NCI-H2081 treated with DMSO at 0.1 percent for 48 hours (cell line): ENCODE results near the gene PPP4R3A.
"Not testable (repeated sequence)": the region's sequence is repeated elsewhere in the genome, so short reads cannot be mapped to it uniquely, and the experiment has no call there.

Experiments
- DNase-seq: peaks from one replicate; lab custom pipeline; 2025; lab: John Stamatoyannopoulos, UW

PPP4R3A gene

DNA sequence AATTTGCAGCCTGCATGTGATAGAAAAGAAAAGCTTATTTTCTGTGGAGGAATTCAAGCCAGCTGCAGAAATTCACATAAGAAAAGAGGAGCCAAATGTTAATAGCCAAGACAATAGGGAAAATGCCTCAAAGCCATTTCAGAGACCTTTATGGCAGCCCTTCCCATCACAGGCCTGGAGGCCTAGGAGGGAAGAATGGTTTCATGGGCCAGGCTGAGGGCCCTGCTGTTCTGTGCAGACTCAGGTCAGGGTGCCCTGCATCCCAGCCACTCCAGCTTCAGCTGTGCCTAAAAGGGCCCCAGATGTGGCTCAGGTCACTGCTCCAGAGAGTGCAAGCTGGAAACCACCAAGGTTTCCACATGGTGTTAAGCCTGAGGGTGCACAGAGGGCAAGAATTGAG lies 71.3 kb downstream of the PPP4R3A start:
- no peak for DNase-seq

- not testable (repeated sequence) for DNase-seq
These were observed 73.8 kb downstream of the PPP4R3A start for GRCh38 chr14:91436266-91436665.

- DNase-seq, result no peak
These were observed 80.7 kb downstream of the PPP4R3A start for GRCh38 chr14:91429385-91429784.

- DNase-seq, result not testable (repeated sequence)
These were observed 81.2 kb downstream of the PPP4R3A start for GRCh38 chr14:91428931-91429330.

DNA sequence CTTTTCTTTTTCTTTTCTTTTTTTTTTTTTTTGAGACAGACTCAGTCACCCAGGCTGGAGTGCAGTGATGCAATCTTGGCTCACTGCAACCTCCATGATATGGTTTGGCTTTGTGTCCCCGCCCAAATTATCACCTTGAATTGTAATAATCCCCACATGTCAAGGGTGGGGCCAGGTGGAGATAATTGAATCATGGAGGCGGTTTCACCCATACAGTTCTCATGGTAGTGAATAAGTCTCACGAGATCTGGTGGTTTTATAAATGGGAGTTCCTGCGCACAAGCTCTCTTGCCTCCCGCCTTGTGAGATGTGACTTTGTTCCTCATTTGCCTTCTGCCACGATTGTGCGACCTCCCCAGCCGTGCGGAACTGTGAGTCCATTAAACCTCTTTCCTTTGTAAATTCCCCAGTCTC lies 84.6 kb downstream of the PPP4R3A start:
- not testable (repeated sequence) for DNase-seq

- no peak for DNase-seq
These were observed 85.1 kb downstream of the PPP4R3A start for GRCh38 chr14:91424813-91425530.

GRCh38 chr14:91420686-91421085 lies 89.4 kb downstream of the PPP4R3A start:
- DNase-seq, result no peak

GRCh38 chr14:91419451-91419850 lies 90.7 kb downstream of the PPP4R3A start:
- DNase-seq, result no peak

GRCh38 chr14:91419044-91419397 lies 91.1 kb downstream of the PPP4R3A start:
- no peak for DNase-seq

DNA sequence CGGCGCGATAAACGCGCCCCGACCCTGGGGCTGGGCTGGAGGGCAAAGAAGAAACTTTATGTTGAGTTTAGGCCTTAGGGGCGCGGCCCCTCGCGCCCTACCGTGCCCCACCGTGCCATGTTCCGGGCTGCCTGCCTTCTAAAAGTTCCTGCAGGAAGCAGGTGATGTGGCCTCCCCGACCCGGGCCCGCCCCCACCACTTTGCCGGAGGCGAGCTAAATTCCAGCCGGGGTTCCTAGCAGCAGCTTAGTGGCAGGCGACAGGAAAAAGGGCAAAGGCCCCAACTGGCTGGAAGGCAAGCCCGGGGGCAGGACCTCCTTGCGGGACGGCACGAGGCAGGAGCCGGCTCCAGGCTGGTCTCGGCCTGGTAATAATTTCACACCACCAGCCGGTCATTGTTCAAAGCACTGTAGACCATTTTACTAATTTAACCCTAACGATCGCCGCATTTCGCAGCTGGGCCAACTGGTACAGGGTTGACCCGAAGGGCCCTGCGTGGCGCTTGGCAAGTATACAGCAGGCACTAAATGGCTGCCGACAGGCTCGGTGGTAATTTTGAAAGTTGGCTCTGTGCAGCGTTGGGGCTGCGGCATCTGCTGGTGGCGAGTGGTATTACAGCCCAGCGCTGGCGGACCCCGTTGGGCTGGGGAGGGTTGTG lies 91.6 kb downstream of the PPP4R3A start:
- no peak for DNase-seq

- no peak for DNase-seq
These were observed 92.1 kb downstream of the PPP4R3A start for GRCh38 chr14:91417983-91418386.

GRCh38 chr14:91417120-91417982 lies 92.8 kb downstream of the PPP4R3A start, which contains the start of gene CCDC88C:
Gene CCDC88C (minus strand): TSS chr14:91417820. CDS start chr14:91417690, 130 bp downstream.
- DNase-seq, result no peak

- no peak for DNase-seq
These were observed 93.4 kb downstream of the PPP4R3A start for GRCh38 chr14:91416744-91417119.

DNA sequence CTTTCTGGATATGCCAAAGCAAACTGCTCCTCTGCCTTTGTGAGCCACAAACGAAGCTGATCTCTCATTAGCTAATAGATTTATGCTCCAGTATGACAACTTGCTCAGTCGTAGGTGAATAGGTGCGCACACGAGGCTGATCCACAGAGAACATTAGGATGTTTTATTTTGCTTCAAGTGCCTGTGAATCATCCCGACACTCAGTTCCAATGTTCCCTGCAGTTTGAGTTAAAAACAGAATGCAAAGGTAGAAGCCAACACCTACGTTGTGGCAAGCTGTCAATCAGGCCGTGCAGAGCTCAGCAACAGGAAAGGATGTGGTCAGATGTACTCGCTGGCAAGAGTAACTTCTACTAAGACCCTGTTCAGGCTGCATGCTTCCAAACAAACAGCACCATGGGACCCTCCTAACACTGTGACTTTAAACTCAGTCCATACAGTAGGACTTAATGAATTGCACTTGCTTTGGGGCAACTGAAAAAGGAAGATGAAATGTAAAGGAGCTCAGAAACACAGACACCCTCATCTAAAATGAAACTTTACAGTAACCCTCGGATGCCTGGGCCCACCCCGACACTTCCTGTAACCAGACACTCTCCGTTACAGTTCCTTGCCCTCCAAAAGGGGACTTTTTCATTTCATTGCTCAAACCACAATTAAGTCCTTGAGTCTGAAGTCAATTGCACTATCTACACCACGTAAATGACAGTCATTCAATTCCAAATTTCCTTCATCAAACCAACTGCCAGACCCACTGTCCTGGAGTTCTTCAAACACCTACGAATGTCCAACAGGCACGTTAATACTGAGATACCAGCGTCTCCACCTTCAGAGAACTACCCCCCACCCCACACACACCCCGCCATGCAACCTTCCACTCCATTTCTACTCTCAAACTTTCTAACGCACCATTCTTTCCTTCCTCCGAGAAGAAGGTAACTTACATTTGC lies 94.0 kb downstream of the PPP4R3A start:
- DNase-seq, result no peak

GRCh38 chr14:91414475-91414833 lies 95.7 kb downstream of the PPP4R3A start:
- no peak for DNase-seq

GRCh38 chr14:91413547-91414474 lies 96.3 kb downstream of the PPP4R3A start:
- peak; percentile 65 for DNase-seq

GRCh38 chr14:91412939-91413338 lies 97.2 kb downstream of the PPP4R3A start:
- DNase-seq, result no peak

- DNase-seq, result no peak
These were observed 99.2 kb downstream of the PPP4R3A start for GRCh38 chr14:91410771-91411536.

GRCh38 chr14:91409928-91410718 lies 100.0 kb downstream of the PPP4R3A start:
- no peak for DNase-seq
